HCT116 (cell line): ENCODE results near the gene NCAN. TPM values are rescaled to one million over a fixed set of nuclear protein-coding genes. Genes with fewer than 3 reads are reported as not detected.

Experiments used
- ATAC-seq: fragments of 200-7000 bp; cut with Tn5 transposase; 2 replicates; pipeline ENCODE4 v1.9.1; 2020; ENCODE audit warnings: mild to moderate bottlenecking, moderate library complexity
- BruUV-seq: library from RNA; stranded (reverse); fragments of 400-500 nt; replicated peaks from 2 replicates; lab custom pipeline; 2021; lab: Mats Ljungman, UMichigan
- CTCF ChIA-PET: fragments of 300-600 bp; sonication (Branson Sonifier 250); formaldehyde crosslinking; loops from one replicate; lab custom pipeline; 2021; ENCODE audit warnings: antibody characterized with exemption; lab: Charles Lee
- POLR2A ChIA-PET: fragments of 300-600, 350-600 bp; sonication (Branson Sonifier 250); formaldehyde crosslinking; loops from one replicate; lab custom pipeline; 2021; ENCODE audit warnings: antibody characterized with exemption; lab: Charles Lee
- RAD21 ChIA-PET, 2 experiments: fragments of 300-600 bp; sonication (Branson Sonifier 250); formaldehyde crosslinking; loops; one replicate each; lab custom pipeline; 2023; ENCODE audit warnings: low total read pairs in 2 of 2; ENCODE audit not compliant: uncharacterized antibody in 2 of 2, unreplicated experiment in 2 of 2, low non-redundant PET in 1 of 2; lab: Charles Lee
- DNase-seq: peaks from one replicate; pipeline ENCODE4 v3.0.0-alpha.2; 2010; ENCODE audit warnings: low read depth, low spot score
- H2AFZ ChIP-seq: fragments of 200-600 bp; shearing (Covaris generic), sonication (generic); 2 replicates; pipeline ENCODE4 v1.6.1; 2017; ENCODE audit warnings: low read depth, mixed run types, mixed read lengths, antibody characterized with exemption, low read length; ENCODE audit not compliant: poor library complexity, severe bottlenecking
- H3K27ac ChIP-seq: 2 replicates; pipeline ENCODE4 v1.5.1; 2012; ENCODE audit warnings: low read depth, low read length
- H3K27me3 ChIP-seq: fragments of 200-600 bp; sonication (generic); 2 replicates; pipeline ENCODE4 v1.6.1; 2016; ENCODE audit warnings: mixed run types, low read length, mixed read lengths; ENCODE audit not compliant: insufficient read depth
- H3K36me3 ChIP-seq, 2 experiments: fragments of 200-500 bp in 1 of 2; fragments of 200-600 bp in 1 of 2; sonication (Bioruptor generic) in 1 of 2; sonication (generic) in 1 of 2; 2 replicates each; pipeline versions ENCODE4 v1.5.1 to v1.6.1; 2014 to 2016; ENCODE audit warnings: low read length in 2 of 2, inconsistent platforms in 1 of 2, mixed read lengths in 1 of 2, mixed run types in 1 of 2; ENCODE audit not compliant: insufficient read depth in 2 of 2, control insufficient read depth in 1 of 2
- H3K4me1 ChIP-seq, 2 experiments: fragments of 200-600 bp in 1 of 2; sonication (generic) in 1 of 2; 2 replicates each; pipeline versions ENCODE4 v1.5.1 to v1.6.1; 2012 to 2017; ENCODE audit warnings: low read length in 2 of 2, inconsistent platforms in 1 of 2, mild to moderate bottlenecking in 1 of 2, mixed read lengths in 1 of 2, mixed run types in 1 of 2, moderate library complexity in 1 of 2; ENCODE audit not compliant: insufficient read depth in 2 of 2, control insufficient read depth in 1 of 2
- H3K4me2 ChIP-seq: fragments of 200-600 bp; sonication (generic); 2 replicates; pipeline ENCODE4 v1.6.1; 2017; ENCODE audit warnings: mixed run types, low read length, mixed read lengths
- H3K4me3 ChIP-seq, 2 experiments: fragments of 200-600 bp in 1 of 2; sonication (generic) in 1 of 2; replicated peaks in 1 of 2; 2 replicates each; pipeline ENCODE4 v1.5.1; 2011 to 2016; ENCODE audit warnings: low read length in 2 of 2, control low read depth in 1 of 2, low read depth in 1 of 2, mild to moderate bottlenecking in 1 of 2, mixed read lengths in 1 of 2, mixed run types in 1 of 2
- H3K79me2 ChIP-seq: fragments of 200-600 bp; sonication (generic); 2 replicates; pipeline ENCODE4 v1.6.1; 2017; ENCODE audit warnings: mild to moderate bottlenecking, mixed run types, low read length, moderate library complexity, mixed read lengths; ENCODE audit not compliant: insufficient read depth
- H3K9ac ChIP-seq: fragments of 200-600 bp; sonication (generic); 2 replicates; pipeline ENCODE4 v1.6.1; 2016; ENCODE audit warnings: low read length, mixed read lengths
- H3K9me2 ChIP-seq: fragments of 200-600 bp; sonication (generic), shearing (Covaris generic); 2 replicates; pipeline ENCODE4 v1.6.1; 2017; ENCODE audit warnings: mixed run types, mild to moderate bottlenecking, moderate library complexity; ENCODE audit not compliant: insufficient read depth
- H3K9me3 ChIP-seq, 2 experiments: fragments of 200-500 bp in 1 of 2; fragments of 200-600 bp in 1 of 2; sonication (Bioruptor generic) in 1 of 2; sonication (generic) in 1 of 2; 2 replicates each; pipeline ENCODE4 v1.6.1; 2014 to 2017; ENCODE audit warnings: low read length in 2 of 2, mixed read lengths in 2 of 2, inconsistent platforms in 1 of 2, low read depth in 1 of 2, mild to moderate bottlenecking in 1 of 2, mixed run types in 1 of 2, moderate library complexity in 1 of 2; ENCODE audit not compliant: control insufficient read depth in 1 of 2, insufficient read depth in 1 of 2
- H4K20me1 ChIP-seq: fragments of 200-600 bp; sonication (generic), shearing (Covaris generic); 2 replicates; pipeline ENCODE4 v1.6.1; 2017; ENCODE audit warnings: mixed run types, mild to moderate bottlenecking, moderate library complexity; ENCODE audit not compliant: insufficient read depth
- CBX3 ChIP-seq: IDR thresholded peaks from 2 replicates; pipeline ENCODE4 v1.6.1; 2012; ENCODE audit warnings: low read depth
- CEBPB ChIP-seq: IDR thresholded peaks from 2 replicates; pipeline ENCODE4 v1.6.1; 2012; ENCODE audit warnings: low read depth
- EGR1 ChIP-seq: IDR thresholded peaks from 2 replicates; pipeline ENCODE4 v1.6.1; 2012; ENCODE audit warnings: low read depth
- ELF1 ChIP-seq: IDR thresholded peaks from 2 replicates; pipeline ENCODE4 v1.6.1; 2012; ENCODE audit warnings: low read depth, borderline replicate concordance
- EZH2 ChIP-seq: fragments of 200-600 bp; sonication (generic); IDR thresholded peaks from 2 replicates; pipeline ENCODE4 v1.6.1; 2017; ENCODE audit warnings: antibody characterized with exemption, mixed run types
- EZH2phosphoT487 ChIP-seq: fragments of 200-600 bp; IDR thresholded peaks from 2 replicates; pipeline ENCODE4 v1.6.1; 2018; ENCODE audit warnings: antibody characterized with exemption, borderline replicate concordance
- FOSL1 ChIP-seq: IDR thresholded peaks from 2 replicates; pipeline ENCODE4 v1.6.1; 2012; ENCODE audit warnings: low read depth
- POLR2A ChIP-seq: IDR thresholded peaks from 2 replicates; pipeline ENCODE4 v1.7.0; 2011; ENCODE audit warnings: borderline replicate concordance; ENCODE audit not compliant: insufficient read depth, insufficient read length; ENCODE audit errors: extremely low read depth
- POLR2AphosphoS5 ChIP-seq: IDR thresholded peaks from 2 replicates; pipeline ENCODE4 v1.6.1; 2011; ENCODE audit warnings: mild to moderate bottlenecking, low read depth, low read length, moderate library complexity
- SIN3A ChIP-seq: IDR thresholded peaks from 2 replicates; pipeline ENCODE4 v1.6.1; 2012; ENCODE audit warnings: low read depth
- SP1 ChIP-seq: IDR thresholded peaks from 2 replicates; pipeline ENCODE4 v1.6.1; 2012; ENCODE audit warnings: low read depth
- SRF ChIP-seq: IDR thresholded peaks from 2 replicates; pipeline ENCODE4 v1.6.1; 2012; ENCODE audit warnings: low read depth
- TCF7L2 ChIP-seq: IDR thresholded peaks from 2 replicates; pipeline ENCODE4 v1.7.0; 2011; ENCODE audit warnings: borderline replicate concordance, inconsistent platforms; ENCODE audit not compliant: insufficient read depth, insufficient read length; ENCODE audit errors: extremely low read depth
- YY1 ChIP-seq: IDR thresholded peaks from 2 replicates; pipeline ENCODE4 v1.6.1; 2011; ENCODE audit warnings: low read length, low read depth, moderate library complexity, mild to moderate bottlenecking; ENCODE audit not compliant: insufficient replicate concordance; ENCODE audit errors: extremely low read depth
- ZFX ChIP-seq: fragments of 450-650 bp; IDR thresholded peaks from 2 replicates; pipeline ENCODE4 v1.6.1; 2017
- ZNF274 ChIP-seq: fragments of 200-500 bp; sonication (Bioruptor generic); IDR thresholded peaks from 2 replicates; pipeline ENCODE4 v1.6.1; 2014; ENCODE audit warnings: mild to moderate bottlenecking, low read depth, low read length, inconsistent platforms
- intact Hi-C: fragments of 100-400 bp; cut with micrococcal nuclease; formaldehyde crosslinking; loops from 2 replicates; pipeline ENCODE4 v1.10.0; 2022
- total RNA-seq: library from RNA; stranded (reverse); gene quantifications from one replicate; pipeline ENCODE4 v1.2.1, GENCODE V29; 2021; ENCODE audit not compliant: unreplicated experiment
- TF ChIP-seq, protein P1 (sequence below): IDR thresholded peaks from 2 replicates; pipeline ENCODE4 v1.6.1; 2012; ENCODE audit warnings: low read depth
- TF ChIP-seq, protein P2 (sequence below): IDR thresholded peaks from 2 replicates; pipeline ENCODE4 v1.6.1; 2012
- TF ChIP-seq, protein P3 (sequence below): IDR thresholded peaks from 2 replicates; pipeline ENCODE4 v1.6.1; 2012
- TF ChIP-seq, protein P4 (sequence below): IDR thresholded peaks from 2 replicates; pipeline ENCODE4 v1.6.1; 2011; ENCODE audit warnings: mild to moderate bottlenecking, low read length, moderate library complexity; ENCODE audit not compliant: insufficient replicate concordance; ENCODE audit errors: extremely low read depth

The NCAN gene
- total RNA-seq, 1 experiment from 2014 or later: 0.07 TPM

DNA sequence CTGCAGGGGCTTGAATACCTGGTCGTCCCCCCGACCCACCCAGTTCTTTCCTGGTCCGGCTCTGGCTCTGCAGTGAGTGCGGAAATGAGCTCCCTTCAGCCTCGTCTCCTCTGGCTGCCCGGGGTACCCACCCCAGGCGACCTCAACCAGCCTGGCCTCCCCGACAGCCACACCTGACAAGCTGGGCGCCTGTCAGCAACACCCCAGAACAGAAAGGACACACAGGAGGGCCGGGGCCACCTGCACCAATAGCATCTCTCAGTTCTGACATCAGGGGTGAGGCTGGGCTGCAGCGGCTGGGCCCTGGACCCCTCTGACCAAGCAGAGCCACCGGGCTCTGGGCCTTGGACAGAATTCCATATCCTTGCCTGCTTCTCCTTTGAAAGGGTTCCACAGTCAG is 88.9 kb downstream of the NCAN start:
- intact Hi-C loops: no loop called here
- Histone ChIP-seq H3K9me2 (no peaks in the 10 kb centered on the region), H3K9ac (no peak overlapping the region), H2AFZ (no peak overlapping the region), H3K4me2 (no peak overlapping the region), H4K20me1 (no peaks in the 10 kb centered on the region), H3K79me2 (no peaks in the 10 kb centered on the region), H3K4me3 (no peak overlapping the region), H3K27ac (no peak overlapping the region), H3K27me3 (no peaks in the 10 kb centered on the region), H3K4me1 (no peaks in the 10 kb centered on the region), H3K36me3 (peaks cover 12 to 24% of the 10 kb centered on the region in 2 experiments), H3K9me3 (no peaks in the 10 kb centered on the region)
- ATAC-seq (no peak), DNase-seq (no peak)
- TF ChIP-seq, protein P1, sequence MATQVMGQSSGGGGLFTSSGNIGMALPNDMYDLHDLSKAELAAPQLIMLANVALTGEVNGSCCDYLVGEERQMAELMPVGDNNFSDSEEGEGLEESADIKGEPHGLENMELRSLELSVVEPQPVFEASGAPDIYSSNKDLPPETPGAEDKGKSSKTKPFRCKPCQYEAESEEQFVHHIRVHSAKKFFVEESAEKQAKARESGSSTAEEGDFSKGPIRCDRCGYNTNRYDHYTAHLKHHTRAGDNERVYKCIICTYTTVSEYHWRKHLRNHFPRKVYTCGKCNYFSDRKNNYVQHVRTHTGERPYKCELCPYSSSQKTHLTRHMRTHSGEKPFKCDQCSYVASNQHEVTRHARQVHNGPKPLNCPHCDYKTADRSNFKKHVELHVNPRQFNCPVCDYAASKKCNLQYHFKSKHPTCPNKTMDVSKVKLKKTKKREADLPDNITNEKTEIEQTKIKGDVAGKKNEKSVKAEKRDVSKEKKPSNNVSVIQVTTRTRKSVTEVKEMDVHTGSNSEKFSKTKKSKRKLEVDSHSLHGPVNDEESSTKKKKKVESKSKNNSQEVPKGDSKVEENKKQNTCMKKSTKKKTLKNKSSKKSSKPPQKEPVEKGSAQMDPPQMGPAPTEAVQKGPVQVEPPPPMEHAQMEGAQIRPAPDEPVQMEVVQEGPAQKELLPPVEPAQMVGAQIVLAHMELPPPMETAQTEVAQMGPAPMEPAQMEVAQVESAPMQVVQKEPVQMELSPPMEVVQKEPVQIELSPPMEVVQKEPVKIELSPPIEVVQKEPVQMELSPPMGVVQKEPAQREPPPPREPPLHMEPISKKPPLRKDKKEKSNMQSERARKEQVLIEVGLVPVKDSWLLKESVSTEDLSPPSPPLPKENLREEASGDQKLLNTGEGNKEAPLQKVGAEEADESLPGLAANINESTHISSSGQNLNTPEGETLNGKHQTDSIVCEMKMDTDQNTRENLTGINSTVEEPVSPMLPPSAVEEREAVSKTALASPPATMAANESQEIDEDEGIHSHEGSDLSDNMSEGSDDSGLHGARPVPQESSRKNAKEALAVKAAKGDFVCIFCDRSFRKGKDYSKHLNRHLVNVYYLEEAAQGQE: no peak
- TF ChIP-seq EGR1 (no peak), YY1 (no peak), ELF1 (no peak), POLR2AphosphoS5 (no peak), SRF (no peak), SIN3A (no peak), FOSL1 (no peak), CEBPB (no peak), EZH2phosphoT487 (no peak), TCF7L2 (no peak), SP1 (no peak), EZH2 (no peak), CBX3 (no peak), POLR2A (no peak), ZNF274 (no peak), ZFX (no peak)
- TF ChIP-seq, protein P2, sequence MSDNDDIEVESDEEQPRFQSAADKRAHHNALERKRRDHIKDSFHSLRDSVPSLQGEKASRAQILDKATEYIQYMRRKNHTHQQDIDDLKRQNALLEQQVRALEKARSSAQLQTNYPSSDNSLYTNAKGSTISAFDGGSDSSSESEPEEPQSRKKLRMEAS: no peak
- TF ChIP-seq, protein P3, sequence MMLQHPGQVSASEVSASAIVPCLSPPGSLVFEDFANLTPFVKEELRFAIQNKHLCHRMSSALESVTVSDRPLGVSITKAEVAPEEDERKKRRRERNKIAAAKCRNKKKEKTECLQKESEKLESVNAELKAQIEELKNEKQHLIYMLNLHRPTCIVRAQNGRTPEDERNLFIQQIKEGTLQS: no peak
- TF ChIP-seq, protein P4, sequence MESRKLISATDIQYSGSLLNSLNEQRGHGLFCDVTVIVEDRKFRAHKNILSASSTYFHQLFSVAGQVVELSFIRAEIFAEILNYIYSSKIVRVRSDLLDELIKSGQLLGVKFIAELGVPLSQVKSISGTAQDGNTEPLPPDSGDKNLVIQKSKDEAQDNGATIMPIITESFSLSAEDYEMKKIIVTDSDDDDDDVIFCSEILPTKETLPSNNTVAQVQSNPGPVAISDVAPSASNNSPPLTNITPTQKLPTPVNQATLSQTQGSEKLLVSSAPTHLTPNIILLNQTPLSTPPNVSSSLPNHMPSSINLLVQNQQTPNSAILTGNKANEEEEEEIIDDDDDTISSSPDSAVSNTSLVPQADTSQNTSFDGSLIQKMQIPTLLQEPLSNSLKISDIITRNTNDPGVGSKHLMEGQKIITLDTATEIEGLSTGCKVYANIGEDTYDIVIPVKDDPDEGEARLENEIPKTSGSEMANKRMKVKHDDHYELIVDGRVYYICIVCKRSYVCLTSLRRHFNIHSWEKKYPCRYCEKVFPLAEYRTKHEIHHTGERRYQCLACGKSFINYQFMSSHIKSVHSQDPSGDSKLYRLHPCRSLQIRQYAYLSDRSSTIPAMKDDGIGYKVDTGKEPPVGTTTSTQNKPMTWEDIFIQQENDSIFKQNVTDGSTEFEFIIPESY: no peak
- POLR2A ChIA-PET: no interaction called here
- RAD21 ChIA-PET: no interaction called here
- no TSS peak for BruUV-seq
- CTCF ChIA-PET: no interaction called here
